ENCODE data around the gene METRNL. TPM values are rescaled to one million over a fixed set of nuclear protein-coding genes. Genes with fewer than 3 reads are reported as not detected.
A peak's percentile ranks its signal among the peaks of the same experiment; 100 is the strongest.

METRNL gene
- total RNA-seq, 1 experiment from 2014 or later = 58.7 TPM

DNA sequence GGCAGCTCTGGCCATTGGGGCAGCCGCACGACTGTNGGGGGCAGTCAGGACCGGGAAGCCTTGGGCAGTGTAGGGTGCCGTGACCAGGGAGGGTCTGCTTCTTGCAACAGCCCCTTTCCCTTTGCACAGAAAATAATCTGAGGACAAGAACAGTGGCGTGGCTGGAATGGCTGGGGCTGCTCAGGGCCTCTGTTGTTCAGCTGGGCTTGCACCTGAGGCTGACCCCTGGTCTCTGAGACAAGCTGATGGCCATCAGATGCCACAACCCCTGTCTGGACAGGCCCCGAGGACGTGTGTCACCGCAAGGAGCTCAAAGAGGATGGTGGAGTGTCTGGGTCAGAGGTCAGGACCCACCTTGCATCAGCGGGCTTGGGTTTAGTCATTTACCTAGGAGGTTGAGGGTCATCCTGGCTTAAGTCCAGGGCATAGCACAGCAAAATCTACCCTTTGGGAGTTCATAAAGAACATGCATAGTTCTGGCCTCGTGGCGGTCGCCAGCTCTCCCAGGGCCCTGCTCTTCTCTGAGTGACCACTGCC lies 46.9 kb downstream of the METRNL start:
- ATAC-seq = peak; percentile 20; the same call in 1 of the 2 replicates
- Histone ChIP-seq H3K79me2 (ENCODE audit: insufficient read depth, low read length) (no peaks in the 10 kb centered on the region), H3K9me3 (ENCODE audit: control insufficient read depth in 1 of 2, insufficient read depth in 1 of 2, low read depth in 1 of 2, low read length in 2 of 2) (no peaks in the 10 kb centered on the region), H2AFZ (ENCODE audit: low read depth, low read length, poor library complexity, severe bottlenecking) (no peak overlapping the region), H3K9ac (ENCODE audit: low read length) (no peak overlapping the region), H3K9me2 (ENCODE audit: insufficient read depth) (no peaks in the 10 kb centered on the region), H3K36me3 (ENCODE audit: control insufficient read depth in 1 of 2, insufficient read depth in 2 of 2, low read length in 2 of 2) (no peaks in the 10 kb centered on the region), H3K27ac (ENCODE audit: low read depth, low read length) (no peak overlapping the region), H3K4me3 (replicated peaks in 1 of 2; ENCODE audit: low read depth in 1 of 2, low read length in 2 of 2) (no peak overlapping the region), H3K4me1 (ENCODE audit: control insufficient read depth in 1 of 2, insufficient read depth in 2 of 2, low read length in 2 of 2) (no peaks in the 10 kb centered on the region), H3K27me3 (ENCODE audit: insufficient read depth, low read length) (peaks cover 16% of the 10 kb centered on the region), H4K20me1 (ENCODE audit: insufficient read depth) (no peaks in the 10 kb centered on the region), H3K4me2 (ENCODE audit: low read length) (no peak overlapping the region)
- ChIA-PET POLR2A (no interaction called here), CTCF (no interaction called here), RAD21 (ENCODE audit: low non-redundant PET in 1 of 2, low total read pairs in 2 of 2, uncharacterized antibody in 2 of 2, unreplicated experiment in 2 of 2) (no interaction called here)
- no TSS peak for BruUV-seq (replicated peaks)
- no peak for DNase-seq (ENCODE audit: low read depth, low spot score)
- no peak for TF ChIP-seq POLR2A (IDR thresholded peaks at IDR 0.05; ENCODE audit: borderline replicate concordance, extremely low read depth, insufficient read depth, insufficient read length)
- TF ChIP-seq SIN3A (IDR thresholded peaks at IDR 0.05; ENCODE audit: low read depth) = no peak
- TF ChIP-seq CEBPB (IDR thresholded peaks at IDR 0.05; ENCODE audit: low read depth) = no peak
- no peak for TF ChIP-seq RAD21 (IDR thresholded peaks at IDR 0.05; ENCODE audit: low read depth)
- no peak for TF ChIP-seq POLR2AphosphoS5 (IDR thresholded peaks at IDR 0.05; ENCODE audit: low read depth, low read length)
- no peak for TF ChIP-seq EZH2 (IDR thresholded peaks at IDR 0.05)
- TF ChIP-seq REST (IDR thresholded peaks at IDR 0.05; ENCODE audit: low read depth) = no peak
- TF ChIP-seq SP1 (IDR thresholded peaks at IDR 0.05; ENCODE audit: low read depth) = no peak
- TF ChIP-seq, protein P1, sequence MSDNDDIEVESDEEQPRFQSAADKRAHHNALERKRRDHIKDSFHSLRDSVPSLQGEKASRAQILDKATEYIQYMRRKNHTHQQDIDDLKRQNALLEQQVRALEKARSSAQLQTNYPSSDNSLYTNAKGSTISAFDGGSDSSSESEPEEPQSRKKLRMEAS (IDR thresholded peaks at IDR 0.05) = no peak
- no peak for TF ChIP-seq ZNF274 (IDR thresholded peaks at IDR 0.05; ENCODE audit: low read depth, low read length)
- TF ChIP-seq CTCF (IDR thresholded peaks at IDR 0.05 in 2 of 3, conservative IDR thresholded peaks at IDR 0.05 in 1 of 3; ENCODE audit: borderline replicate concordance in 1 of 3, insufficient read depth in 1 of 3, low read depth in 2 of 3, low read length in 2 of 3) = no peak
- TF ChIP-seq, protein P2, sequence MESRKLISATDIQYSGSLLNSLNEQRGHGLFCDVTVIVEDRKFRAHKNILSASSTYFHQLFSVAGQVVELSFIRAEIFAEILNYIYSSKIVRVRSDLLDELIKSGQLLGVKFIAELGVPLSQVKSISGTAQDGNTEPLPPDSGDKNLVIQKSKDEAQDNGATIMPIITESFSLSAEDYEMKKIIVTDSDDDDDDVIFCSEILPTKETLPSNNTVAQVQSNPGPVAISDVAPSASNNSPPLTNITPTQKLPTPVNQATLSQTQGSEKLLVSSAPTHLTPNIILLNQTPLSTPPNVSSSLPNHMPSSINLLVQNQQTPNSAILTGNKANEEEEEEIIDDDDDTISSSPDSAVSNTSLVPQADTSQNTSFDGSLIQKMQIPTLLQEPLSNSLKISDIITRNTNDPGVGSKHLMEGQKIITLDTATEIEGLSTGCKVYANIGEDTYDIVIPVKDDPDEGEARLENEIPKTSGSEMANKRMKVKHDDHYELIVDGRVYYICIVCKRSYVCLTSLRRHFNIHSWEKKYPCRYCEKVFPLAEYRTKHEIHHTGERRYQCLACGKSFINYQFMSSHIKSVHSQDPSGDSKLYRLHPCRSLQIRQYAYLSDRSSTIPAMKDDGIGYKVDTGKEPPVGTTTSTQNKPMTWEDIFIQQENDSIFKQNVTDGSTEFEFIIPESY (IDR thresholded peaks at IDR 0.05; ENCODE audit: extremely low read depth, insufficient replicate concordance, low read length) = no peak
- TF ChIP-seq ELF1 (IDR thresholded peaks at IDR 0.05; ENCODE audit: borderline replicate concordance, low read depth) = no peak
- no peak for TF ChIP-seq EGR1 (IDR thresholded peaks at IDR 0.05; ENCODE audit: low read depth)
- no peak for TF ChIP-seq ATF3 (IDR thresholded peaks at IDR 0.05)
- TF ChIP-seq SRF (IDR thresholded peaks at IDR 0.05; ENCODE audit: low read depth) = no peak
- no peak for TF ChIP-seq ZFX (IDR thresholded peaks at IDR 0.05)
- TF ChIP-seq TCF7L2 (IDR thresholded peaks at IDR 0.05; ENCODE audit: borderline replicate concordance, extremely low read depth, insufficient read depth, insufficient read length) = no peak
- intact Hi-C loops (cut with micrococcal nuclease) = no loop called here
